ENCODE results near the gene IL3. TPM values are rescaled to one million over a fixed set of nuclear protein-coding genes. Genes with fewer than 3 reads are reported as not detected.

The IL3 gene, protein sequence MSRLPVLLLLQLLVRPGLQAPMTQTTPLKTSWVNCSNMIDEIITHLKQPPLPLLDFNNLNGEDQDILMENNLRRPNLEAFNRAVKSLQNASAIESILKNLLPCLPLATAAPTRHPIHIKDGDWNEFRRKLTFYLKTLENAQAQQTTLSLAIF
- total RNA-seq (2022; extraction: Qiagen RNA extraction; ENCODE audit: low read depth) = not detected in 5 replicates

DNA sequence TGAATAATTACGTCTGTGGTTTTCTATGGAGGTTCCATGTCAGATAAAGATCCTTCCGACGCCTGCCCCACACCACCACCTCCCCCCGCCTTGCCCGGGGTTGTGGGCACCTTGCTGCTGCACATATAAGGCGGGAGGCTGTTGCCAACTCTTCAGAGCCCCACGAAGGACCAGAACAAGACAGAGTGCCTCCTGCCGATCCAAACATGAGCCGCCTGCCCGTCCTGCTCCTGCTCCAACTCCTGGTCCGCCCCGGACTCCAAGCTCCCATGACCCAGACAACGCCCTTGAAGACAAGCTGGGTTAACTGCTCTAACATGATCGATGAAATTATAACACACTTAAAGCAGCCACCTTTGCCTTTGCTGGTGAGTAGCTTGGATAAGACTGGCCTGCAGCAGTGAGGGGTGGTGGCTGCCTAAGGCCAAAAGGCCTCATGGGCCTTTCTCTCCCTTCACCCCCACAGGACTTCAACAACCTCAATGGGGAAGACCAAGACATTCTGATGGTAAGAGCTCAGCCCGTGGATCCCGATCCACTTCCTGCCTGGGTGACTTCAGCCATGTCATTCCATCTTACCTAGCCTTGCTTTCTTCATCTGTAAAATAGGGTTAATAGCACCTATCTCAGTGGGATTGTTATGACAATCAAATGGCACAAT, at the start of gene IL3:
Gene IL3 (plus strand): TSS at position 155 of the 661 bp plus-strand sequence. CDS start 52 bp downstream, at position 207.

GRCh38 chr5:132011622-132012343, 48.7 kb upstream of the IL3 start, which contains the start of gene ACSL6:
Gene ACSL6 (minus strand): TSS chr5:132011658. CDS start chr5:132011553, 105 bp downstream.

GRCh38 chr5:132073231-132074013, 13.0 kb downstream of the IL3 start, which contains the start of gene CSF2:
Gene CSF2 (plus strand): TSS chr5:132073789. CDS start chr5:132073824, 35 bp downstream.

Other genes starting within 250 kb of the IL3 start
- gene MEIKIN, start 115.0 kb upstream of the IL3 start, total RNA-seq (2022; extraction: Qiagen RNA extraction; ENCODE audit: low read depth) = not detected in 5 replicates
- 0.07 to 0.16 TPM (median 0.10 TPM) in 4 of 5 replicates, not detected in the other for gene ACSL6, start 49.0 kb upstream of the IL3 start, total RNA-seq (2022; extraction: Qiagen RNA extraction; ENCODE audit: low read depth)
- 0.49 to 1.2 TPM (median 0.52 TPM) in 5 replicates for gene CSF2, start 13.1 kb downstream of the IL3 start, total RNA-seq (2022; extraction: Qiagen RNA extraction; ENCODE audit: low read depth)
- 36.9 to 45.1 TPM (median 42.4 TPM) in 5 replicates for gene P4HA2, start 167.2 kb downstream of the IL3 start, total RNA-seq (2022; extraction: Qiagen RNA extraction; ENCODE audit: low read depth)
- gene PDLIM4, start 197.0 kb downstream of the IL3 start, total RNA-seq (2022; extraction: Qiagen RNA extraction; ENCODE audit: low read depth) = 0.08 to 0.50 TPM (median 0.19 TPM) in 4 of 5 replicates, not detected in the other
- 3.6 to 5.5 TPM (median 4.1 TPM) in 5 replicates for gene SLC22A4, start 233.7 kb downstream of the IL3 start, total RNA-seq (2022; extraction: Qiagen RNA extraction; ENCODE audit: low read depth)